Epidermal melanocyte (primary cell): Measurements from ENCODE around the gene PLPP1.
A peak's percentile ranks its signal among the peaks of the same experiment; 100 is the strongest.

Source experiments
- DNase-seq: peaks from one replicate; pipeline ENCODE4 v3.0.0; 2011; ENCODE audit warnings: low spot score; ENCODE audit not compliant: insufficient read length

Gene PLPP1

DNA sequence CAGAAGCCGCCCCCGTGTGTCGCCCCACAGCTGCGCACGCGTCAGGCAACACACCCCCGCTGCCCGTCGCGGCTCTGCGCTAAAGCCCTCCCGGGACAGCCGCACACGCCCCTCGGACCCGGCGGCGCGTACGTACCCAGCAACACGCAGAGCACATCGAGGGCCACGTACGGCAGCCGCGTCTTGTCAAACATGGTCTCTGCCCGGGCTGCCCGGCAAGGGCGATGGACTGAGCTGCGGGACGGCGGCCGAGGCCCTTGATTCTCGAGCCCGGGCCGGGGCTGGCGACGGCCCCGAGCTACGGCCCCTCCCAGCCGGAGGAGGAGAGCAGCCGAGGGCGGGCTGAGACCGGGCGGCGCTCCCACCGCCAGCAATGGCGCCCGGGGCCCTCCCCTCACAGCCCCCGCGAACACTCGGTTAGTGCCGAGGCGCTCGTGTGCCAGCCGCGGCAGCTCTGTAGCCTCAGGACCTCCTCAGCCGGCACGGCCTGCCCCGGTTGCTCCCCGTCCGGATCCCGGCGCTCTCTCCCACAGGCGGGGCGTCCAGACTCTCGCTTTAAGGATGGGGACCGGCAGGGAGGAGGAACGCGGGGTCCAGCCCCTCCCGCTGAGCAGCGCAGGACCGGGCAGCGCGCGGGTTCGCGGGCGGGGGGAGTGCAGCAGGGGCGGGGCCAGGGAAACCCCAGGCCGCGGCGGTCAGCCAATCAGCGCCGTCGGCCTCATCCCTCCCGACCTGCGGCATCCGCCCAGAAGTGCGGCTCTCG, at the start of gene PLPP1:
Gene PLPP1, minus strand, starts transcription at position 529 of the 763 bp plus-strand sequence. Its CDS starts 335 bp downstream, at position 194.
- peak; percentile 85 for DNase-seq

DNA sequence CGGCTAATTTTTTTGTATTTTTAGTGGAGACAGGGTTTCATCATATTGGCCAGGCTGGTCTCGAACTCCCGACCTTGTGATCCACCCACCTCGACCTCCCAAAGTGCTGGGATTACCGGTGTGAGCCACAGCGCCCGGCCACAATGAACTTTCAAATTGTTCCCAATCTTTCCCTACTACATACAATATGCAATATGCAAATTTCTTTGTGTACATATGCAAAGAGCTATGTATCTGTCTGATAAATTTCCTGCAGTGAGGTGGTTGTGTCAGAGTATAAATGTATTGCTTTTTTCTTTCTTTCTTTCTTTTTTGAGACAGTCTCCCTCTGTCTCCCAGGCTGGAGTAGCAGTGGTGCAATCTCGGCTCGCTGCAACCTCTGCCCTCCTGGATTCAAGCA, 48.8 kb upstream of the PLPP1 start:
- no peak for DNase-seq

DNA sequence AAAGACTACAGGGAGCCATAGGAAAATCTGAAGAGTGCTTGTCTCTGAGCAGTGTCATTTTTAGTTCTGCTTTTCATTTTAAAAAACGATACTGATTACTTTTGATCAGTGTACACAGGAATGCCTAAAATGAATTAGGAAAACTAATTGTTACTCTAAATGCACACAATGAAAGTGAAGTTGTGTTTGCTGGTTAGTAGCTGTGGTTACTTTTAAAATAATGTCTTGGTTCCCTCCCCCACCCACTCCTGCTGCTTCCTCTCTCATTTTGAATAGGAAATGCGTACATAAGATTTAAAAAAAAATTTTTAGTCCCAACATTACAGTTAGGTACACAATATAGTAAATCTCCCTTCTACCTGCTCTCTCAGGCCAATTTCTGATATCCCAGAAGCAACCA, 47.5 kb upstream of the PLPP1 start:
- DNase-seq = no peak

DNA sequence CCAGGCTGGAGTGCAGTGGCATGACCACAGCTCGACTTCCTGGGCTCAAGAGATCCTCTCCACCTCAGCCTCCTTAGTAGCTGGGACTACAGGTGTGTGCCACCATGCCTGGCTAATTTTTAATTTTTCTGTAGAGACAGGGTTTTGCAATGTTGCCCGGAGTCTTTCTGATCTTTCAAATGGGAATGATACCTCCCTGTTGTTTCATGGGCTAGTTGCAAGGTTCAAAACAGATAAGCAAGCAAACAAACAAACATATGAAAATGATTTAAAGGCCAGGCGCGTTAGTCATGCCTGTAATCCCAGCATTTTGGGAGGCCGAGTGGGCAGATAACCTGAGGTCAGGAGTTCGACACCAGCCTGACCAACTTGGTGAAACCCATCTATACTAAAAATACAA, 45.3 kb upstream of the PLPP1 start:
- no peak for DNase-seq

DNA sequence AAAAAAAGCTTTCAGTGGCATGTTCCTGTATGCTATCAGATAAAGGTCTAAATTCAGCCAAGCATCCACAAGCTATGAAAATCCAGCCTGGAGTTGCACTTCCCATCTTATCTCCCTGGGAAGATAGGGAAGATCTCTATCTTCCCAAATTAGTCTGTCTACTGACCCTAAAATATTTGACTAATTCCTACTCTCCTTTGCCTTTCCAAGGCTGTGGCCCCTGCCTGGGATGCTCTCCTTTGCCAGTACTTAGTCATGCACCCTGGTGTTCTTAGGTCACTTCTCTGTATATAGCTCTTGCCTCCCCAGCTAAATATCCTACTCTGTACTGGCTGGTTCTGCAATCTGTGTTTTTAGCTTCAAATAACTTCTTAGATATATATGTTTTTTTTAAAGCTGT, 44.0 kb upstream of the PLPP1 start:
- no peak for DNase-seq

DNA sequence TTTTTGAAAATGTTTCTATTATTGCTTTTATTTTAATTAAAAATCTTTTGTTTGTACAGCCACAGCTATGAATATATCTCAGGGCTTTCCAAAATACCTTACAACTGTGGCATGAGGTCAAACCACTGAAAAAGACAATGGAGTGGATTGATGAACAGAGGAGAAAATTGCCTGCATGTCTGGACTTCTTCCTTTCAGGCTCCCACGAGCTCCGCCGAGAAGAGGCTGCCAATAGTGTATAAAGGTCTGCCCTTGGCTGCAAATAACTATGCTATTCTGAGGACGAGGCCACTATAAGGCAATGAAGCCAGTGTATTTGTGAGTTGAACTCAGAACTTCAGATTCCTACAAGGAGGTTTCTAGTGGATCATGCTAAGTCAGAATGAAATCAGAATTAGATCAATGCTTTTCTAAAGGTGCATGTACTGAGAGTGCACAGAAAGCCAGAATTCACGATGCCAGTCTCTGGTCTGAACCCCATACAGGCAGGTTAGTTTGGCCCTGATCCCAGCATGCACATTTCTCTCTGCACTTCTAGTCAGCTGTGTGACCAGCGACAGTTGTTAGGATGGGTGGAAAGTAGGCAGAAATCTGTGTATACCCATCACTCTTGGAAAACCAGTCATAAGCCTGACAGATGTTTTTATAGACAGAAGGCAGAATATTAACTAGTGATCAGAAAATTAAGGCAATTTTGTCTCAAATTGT, 42.7 kb upstream of the PLPP1 start:
- DNase-seq = no peak

DNA sequence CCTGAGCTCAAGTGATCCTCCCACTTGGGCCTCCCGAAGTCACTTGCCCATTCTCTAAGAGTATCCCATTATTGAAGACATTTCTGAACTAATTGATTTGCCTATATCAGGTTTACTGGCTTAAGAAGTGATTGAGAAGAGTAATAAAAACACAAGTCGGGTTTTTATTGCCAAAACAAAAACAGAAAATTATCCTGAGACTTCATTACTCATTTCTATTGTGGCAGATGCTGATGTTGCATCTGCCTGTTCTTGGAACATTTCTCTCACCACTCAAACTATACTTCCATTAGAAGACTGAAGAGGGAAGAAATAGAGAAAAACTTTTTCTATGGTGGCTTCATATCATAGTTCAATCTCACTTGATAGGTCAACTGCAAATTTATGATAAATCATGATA, 41.9 kb upstream of the PLPP1 start:
- no peak for DNase-seq

DNA sequence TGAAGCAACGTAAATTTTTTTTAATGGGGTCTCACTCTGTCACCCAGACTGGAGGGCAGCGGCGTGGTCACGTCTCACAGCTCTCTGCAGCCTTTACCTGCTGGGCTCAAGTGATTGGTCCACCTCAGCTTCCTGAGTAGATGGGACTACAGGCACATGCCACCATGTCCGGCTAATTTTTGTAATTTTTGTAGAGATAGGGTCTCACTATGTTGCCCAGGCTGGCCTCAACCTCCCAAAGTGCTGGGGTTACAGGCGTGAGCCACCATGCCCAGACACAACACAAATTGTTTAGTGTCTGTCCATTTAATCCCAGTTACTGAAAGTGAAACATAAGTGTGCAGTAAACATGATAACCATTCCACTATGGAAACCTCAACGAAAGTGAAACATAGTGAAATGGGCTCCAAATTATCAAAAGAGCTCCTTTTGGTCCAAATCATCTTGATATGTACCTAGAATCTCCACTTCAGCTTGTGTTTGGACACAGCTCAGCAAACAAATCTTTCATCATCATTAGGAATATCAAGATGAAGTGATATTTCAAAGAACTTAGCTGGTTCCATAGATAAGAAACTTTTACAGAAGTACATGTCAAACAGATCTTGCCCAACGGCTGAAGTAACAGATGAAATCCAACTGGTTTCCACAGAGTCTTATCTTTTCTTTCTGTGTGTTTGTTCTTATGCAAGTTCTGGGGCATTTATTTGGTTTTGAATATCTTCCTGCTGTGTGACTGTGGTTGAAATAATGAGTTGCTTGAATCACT, 41.2 kb upstream of the PLPP1 start:
- no peak for DNase-seq

DNA sequence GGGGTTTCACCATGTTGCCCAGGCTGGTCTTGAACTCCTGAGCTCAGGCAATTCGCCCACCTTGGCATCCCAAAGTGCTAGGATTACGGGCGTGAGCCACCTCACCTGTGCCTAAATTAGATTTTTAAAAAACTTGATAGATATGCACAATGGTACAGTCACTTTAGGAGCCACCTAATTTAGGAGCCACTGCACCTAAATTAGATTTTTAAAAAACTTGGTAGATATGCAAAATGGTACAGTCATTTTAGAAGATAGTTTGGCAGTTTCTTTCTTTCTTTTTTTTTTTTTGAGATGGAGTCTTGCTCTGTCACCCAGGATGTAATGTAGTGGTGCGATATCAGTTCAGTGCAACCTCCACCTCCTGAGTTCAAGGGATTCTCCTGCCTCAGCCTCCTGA, 37.8 kb upstream of the PLPP1 start:
- DNase-seq = no peak

DNA sequence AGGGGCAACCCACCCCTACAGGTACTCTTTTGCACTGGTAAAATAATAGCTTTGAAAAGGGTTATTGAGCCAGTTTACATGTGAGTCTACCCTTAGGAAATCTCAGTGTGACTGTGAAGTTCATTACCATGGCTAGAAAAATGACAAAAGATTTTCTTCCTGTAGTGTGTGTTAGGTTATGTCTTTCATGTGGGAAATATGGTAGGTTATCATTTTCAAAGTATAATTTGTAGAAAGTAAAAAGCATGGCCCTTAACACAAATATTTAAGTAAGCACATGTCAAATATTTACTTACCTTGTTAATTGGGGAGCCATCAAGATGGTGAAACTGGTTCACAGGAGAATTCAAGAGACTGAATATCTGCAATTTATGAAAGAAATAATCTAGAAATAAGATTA, 37.3 kb upstream of the PLPP1 start:
- DNase-seq = no peak

DNA sequence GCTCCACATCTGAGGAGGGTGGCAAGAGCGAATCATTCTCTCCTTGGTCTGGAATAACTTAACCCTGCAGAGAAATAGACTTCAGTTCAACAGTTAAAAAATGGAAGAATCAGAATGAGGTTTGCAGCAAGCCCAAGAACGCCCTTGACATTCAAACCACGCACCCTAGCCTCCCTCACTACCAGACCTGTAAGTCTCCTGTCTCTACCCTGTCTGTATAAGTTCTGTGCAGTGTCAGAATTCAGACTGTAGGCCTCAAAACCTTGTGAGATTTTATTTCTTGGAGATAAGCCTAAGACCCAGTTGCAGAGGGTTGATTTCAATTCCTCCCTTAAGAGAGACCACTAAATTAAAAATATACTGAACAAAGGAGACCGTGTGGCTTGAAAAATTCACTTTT, 35.8 kb upstream of the PLPP1 start:
- no peak for DNase-seq

DNA sequence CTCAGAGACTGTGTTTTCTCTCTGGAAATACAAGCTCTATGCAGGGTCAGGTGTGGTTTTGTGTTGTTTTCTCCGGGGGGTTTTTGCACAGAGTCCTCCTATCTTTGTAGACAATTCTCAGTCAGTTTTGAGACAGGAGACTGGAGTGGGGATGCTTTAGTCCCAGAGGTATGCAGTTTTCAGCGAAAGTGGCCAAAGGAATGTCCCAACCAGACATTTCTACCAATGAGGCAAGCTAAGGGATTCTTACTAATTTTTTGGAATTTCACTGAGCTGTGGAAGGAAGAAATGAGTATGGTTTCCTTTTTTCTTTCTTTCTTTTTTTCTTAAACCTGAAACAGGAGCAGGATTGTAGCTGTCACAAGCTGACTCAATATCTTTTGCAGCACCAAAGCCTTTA, 35.3 kb upstream of the PLPP1 start:
- DNase-seq = peak; percentile 22

DNA sequence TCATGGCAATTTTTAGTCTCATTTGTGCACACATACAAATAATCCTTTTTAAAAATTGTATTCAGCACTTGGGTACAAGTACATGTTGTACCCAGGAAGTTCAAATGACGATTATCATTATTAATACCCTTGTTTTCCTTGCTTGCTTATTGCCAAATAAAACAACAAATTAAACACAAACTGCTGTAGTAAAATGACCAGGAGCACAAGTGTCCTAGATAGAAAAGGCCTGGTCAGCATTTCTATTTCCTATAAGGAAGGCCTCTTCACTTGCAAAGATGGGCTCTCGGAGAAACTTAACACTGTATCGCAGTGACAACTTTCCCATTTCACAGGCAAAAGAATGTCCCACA, 34.7 kb upstream of the PLPP1 start:
- DNase-seq = no peak

DNA sequence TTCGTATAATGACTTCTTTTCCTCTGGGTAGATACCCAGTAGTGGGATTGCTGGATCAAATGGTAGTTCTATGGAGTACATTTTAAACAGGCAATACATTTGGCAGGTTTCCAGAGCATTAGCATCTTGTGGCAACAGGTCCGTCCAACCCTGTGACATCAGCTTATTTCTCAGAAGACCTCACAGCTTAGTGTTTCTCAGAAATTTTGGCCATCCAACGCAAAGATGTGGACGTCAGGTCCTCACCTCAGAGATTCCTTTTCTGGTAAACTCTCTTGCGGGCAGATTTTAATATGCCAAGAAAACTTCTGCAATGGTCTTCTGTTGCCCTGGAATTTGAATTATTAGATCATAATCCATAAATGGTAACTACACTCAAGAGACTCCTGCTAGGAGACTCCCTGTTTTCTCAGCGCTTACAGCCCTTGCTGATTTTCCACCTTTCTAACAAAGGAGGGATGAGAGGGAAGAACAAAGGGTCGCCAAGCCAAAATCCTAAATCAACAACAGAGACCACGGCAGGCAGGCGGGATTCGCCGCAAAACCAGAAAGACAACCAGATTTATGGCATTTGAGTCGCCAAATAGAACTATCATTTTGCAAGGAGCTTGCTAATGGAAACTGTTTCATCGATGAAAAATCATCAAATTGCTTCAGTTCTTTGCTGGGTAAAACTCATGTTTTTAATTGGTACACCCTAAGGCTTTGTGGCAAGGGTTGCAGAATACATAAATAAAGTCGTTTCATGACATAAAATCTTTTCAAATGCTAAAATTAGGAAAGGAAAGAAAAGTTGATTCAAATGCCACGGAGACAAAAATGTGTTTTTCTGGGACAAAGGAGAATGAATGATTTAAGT, 34.1 kb upstream of the PLPP1 start:
- no peak for DNase-seq

DNA sequence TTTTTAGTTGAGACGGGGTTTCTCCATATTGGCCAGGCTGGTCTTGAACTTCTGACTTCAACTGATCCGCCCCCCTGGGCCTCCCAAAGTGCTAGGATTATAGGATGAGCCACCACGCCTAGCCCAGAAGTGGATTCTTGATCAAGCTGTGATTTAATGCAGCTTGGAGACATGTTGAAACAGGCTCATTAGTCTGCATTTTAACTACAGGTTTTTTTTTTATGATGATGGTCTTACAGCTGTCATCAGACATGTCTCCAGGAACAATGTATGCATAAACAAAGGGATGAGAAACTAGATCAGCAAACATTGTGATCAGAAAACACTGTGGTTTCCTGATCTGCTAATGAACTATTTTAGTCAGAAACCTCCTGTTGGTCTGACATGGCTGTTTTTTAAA, 30.0 kb upstream of the PLPP1 start:
- DNase-seq = no peak

DNA sequence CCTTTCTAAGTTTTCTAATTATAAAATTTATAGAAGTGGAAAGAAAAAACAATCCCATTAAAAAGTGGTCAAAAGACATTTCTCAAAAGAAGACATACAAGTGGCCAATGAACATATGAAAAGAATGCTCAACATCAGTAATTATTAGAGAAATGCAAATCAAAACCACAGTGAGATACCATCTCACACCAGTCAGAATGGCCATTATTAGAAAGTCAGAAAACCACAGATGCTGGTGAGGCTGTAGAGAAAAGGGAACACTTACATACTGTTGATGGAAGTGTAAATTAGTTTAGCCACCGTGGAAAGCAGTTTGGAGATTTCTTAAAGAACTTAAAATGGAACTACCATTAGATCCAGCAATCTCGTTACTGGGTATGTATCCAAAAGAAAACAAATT, 23.7 kb upstream of the PLPP1 start:
- DNase-seq = no peak

DNA sequence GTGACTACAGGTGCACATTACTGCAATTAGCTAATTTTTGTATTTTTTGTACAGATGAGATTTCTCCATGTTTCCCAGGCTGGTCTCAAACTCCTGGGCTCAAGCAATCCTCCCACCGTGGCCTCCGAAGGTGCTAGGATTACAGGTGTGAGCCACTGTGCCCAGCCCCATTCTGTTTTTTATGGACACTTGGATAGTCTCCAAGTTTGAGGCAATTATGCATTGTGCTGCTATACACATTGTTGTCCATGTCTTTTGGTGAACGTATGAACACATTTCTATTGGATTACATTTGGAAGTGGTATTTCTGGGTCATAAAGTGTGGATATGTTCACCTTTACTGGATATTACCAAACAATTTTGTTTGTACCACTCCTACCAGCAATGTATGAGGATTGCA, 22.4 kb upstream of the PLPP1 start:
- no peak for DNase-seq

DNA sequence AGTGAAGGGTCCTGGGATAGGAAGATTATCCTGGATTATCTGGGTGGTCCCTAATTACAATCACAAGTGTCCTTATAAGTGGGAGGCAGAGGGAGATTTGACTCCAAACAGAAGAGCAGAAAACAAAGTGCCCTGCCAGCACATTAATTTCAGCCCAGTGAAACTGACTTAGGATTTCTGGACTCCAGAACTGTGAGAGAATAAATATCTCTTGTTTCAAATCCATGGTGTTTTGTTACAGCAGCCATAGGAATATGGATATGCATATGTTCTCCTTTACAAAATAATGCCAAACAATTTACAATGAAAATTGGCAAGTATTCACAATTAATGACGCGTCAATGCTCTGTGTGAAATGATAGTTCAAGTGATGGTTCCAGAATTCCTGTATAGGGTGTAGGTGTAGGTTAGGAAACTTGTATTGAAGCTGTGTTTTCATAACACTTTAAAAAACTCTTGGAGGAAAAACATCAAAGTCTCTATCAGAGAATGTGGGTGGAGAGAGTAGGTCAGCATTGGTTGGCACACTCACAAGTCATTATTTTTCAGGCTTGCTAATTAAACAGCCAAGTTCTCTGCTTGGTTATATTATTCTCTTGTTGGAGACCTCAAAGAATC, 19.9 kb upstream of the PLPP1 start:
- DNase-seq = no peak

DNA sequence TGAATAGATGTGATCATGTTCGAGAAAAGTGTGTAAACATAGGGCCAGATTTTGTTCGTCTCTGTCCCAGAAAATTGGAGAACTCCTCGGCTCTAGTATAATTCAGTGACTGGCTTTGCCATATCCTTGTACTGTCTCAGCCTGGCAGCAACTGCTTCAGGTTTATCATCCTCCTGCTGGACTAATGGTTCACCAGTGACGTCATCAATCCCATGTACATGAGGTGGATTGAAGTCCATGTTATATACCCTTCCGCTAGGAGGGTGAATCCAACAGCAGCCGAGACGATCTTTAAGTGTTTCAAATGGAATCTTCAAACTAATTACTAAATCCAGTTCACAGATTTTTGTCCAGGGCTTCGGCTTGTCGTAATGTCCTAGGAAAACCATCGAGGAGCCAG, 17.1 kb upstream of the PLPP1 start:
- no peak for DNase-seq

DNA sequence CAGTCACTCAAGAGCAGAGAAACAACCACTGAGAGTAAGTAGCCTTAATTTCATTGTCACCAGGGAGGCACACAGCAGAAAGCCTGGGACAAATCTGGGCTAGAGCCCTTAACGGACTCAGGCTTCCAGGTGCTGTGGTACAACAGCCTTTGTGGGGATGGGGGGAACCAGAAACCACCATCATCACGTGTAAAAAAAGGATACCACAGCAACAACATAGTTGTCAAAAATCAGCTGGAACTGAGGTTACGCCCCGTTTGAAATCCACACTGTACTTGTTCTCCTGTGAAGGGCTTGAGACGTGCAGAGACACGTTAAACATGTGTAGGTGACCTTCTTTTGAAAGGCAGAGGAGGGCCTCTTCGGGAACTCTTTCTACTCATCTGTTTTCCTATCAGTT, 16.6 kb upstream of the PLPP1 start:
- DNase-seq = no peak

DNA sequence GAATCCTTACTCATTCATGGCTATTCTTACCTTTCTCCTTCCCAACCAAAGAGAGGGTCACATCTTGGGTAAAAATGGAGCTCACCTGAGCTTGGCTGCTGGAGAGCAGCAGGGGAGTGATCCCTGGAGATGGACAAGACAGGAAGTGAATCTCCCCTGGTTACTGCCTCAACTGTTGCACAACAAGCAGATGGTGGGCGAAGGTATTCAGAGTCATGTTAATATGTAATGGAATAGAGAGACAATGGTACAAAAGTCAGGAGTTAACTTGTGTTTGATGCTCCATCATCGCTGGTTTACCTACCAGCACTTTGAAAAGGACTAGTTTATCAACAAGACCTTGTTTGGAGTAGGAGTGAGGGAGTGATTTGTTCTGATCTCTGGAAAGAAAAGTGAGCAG, 13.0 kb upstream of the PLPP1 start:
- no peak for DNase-seq
